Sciatic nerve (tissue), 2 donors: ENCODE data around the gene MATN4. TPM values are rescaled to one million over a fixed set of nuclear protein-coding genes. Genes with fewer than 3 reads are reported as not detected.

Source experiments
- ATAC-seq: fragments of 200-7000 bp; cut with Tn5 transposase; one replicate; pipeline ENCODE4 v1.9.1; 2020; ENCODE audit warnings: mild to moderate bottlenecking, moderate library complexity
- DNase-seq: peaks from one replicate; pipeline ENCODE4 v3.0.0-alpha.2; 2020; ENCODE audit warnings: low spot score
- intact Hi-C: fragments of 100-400 bp; cut with DNase I; formaldehyde crosslinking; loops from one replicate; pipeline ENCODE4 v1.14.2; 2022
- total RNA-seq: library from RNA; stranded (reverse); fragmentation: NEBNext Ultra II Directional; extraction: Animal tissue kit (Norgen Biotek cat#: 25700); gene quantifications from one replicate; pipeline ENCODE4 v1.2.1, GENCODE V29; 2021
- donor health status: DM: no; HTN: no; CAD: no.
- donor health status: DM: no; HTN: no; CAD: no.

Gene MATN4
- total RNA-seq, 1 donor from 2014 or later: 0.22 TPM

DNA sequence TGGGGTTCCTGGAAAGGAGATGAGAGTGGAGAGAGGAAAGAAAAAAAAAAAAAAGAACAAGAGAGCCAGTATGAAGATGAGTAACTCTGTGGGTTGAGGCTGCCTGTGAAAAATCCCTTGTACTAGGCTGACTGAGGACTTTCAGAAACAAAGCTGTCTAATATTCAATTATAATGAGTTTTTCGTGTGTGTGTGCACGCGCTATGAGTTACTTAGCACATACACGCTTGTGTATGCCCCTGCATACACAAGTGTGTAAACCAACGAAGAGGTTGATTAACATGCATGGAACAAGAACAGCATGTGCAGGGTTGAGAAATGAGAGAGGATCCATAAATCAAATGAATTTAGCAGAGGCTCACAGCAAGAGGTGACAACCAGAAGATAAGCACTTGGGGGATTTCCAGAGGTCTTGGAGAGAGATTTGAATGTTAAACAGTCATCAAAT lies 6.3 kb downstream of the MATN4 start:
- intact Hi-C loops: loop anchor here (10.0 kb wide), 1 partner anchor 287 kb away; no protein-coding TSS in a partner anchor
- DNase-seq (no peak), ATAC-seq (no peak)

DNA sequence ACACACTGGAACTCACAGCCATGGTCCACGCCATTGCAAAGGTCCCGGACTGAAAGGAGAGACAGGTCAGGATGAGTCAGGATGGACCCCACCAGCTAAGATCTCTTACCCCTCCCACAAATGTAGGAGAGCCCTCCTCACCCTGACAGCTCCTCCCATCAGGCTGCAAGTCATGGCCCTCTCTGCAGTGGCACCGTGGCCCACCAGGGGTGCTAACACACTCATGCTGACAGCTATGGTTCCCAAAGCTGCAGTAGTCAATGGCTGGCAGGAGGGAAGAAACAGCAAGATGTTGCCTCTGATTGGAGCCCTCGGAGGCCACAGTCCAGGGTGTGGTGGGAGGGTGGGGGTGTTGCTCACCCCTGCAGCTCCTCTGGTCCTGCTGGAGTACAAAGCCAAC lies 7.1 kb downstream of the MATN4 start:
- ATAC-seq (no peak), DNase-seq (no peak)

DNA sequence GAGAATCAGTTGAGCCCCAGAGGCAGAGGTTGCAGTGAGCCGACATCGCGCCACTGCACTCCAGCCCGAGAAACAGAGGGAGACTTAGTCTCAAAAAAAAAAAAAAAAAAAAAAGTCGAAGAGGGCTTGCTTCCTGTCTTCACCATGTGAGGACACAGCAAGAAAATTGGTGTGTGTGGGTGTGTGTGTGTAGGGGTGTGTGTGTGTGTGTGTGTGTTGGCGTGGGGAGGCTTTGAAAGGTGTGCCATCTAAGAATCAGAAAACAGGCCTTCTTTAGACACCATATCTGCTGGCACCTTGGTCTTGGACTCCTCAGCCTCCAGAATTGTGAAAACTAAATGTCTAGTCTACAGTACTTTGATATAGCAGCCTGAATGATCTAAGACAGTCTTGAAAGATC lies 8.3 kb downstream of the MATN4 start:
- no peak for DNase-seq
- intact Hi-C loops: loop anchor here (10.0 kb wide), 1 partner anchor 285 kb away; no protein-coding TSS in a partner anchor
- no peak for ATAC-seq

More for the DNA sequence above, 7.1 kb downstream of the MATN4 start:
- intact Hi-C loops: loop anchor here (10.0 kb wide), 1 partner anchor 286 kb away; no protein-coding TSS in a partner anchor

DNA sequence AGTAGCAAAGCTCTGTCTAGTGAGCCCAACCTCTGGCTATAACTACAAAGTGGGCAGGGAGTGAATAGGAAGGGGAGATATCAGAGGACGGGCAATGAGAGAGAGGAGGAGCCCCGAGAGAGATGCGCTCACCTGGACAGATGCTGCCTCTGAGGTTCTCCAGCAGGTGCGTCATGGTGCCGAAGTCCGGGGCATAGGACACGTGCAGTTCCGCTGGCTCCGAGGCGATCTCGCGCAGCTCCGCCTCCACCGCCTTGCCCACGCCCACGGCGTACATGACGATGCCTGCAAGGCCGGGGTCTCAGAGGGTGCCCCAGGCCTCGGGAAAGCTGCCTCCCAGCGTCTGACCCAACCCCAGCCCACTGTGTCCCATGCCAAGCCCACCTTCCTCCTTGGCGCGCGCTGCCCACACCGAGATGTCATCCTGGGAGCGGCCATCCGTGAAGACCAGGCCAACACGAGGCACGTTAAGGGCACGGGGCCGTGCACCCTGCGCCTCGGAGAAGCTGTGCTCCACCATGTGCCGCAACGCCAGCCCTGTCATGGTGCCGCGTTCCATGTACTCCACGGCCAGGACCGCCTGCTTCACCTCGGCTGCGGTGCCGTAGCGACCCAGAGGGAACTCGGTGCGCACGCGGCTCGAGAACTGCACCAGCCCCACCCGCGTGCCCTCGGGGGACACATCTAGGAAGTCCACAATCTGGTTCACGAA lies 10.2 kb downstream of the MATN4 start:
- DNase-seq (no peak), ATAC-seq (no peak)
- intact Hi-C loops: no loop called here

GRCh38 chr20:45294659-45295058 lies 13.4 kb downstream of the MATN4 start:
- ATAC-seq (no peak), DNase-seq (no peak)
- intact Hi-C loops: no loop called here

GRCh38 chr20:45294003-45294368 lies 14.1 kb downstream of the MATN4 start:
- no peak for ATAC-seq
- intact Hi-C loops: no loop called here
- no peak for DNase-seq

DNA sequence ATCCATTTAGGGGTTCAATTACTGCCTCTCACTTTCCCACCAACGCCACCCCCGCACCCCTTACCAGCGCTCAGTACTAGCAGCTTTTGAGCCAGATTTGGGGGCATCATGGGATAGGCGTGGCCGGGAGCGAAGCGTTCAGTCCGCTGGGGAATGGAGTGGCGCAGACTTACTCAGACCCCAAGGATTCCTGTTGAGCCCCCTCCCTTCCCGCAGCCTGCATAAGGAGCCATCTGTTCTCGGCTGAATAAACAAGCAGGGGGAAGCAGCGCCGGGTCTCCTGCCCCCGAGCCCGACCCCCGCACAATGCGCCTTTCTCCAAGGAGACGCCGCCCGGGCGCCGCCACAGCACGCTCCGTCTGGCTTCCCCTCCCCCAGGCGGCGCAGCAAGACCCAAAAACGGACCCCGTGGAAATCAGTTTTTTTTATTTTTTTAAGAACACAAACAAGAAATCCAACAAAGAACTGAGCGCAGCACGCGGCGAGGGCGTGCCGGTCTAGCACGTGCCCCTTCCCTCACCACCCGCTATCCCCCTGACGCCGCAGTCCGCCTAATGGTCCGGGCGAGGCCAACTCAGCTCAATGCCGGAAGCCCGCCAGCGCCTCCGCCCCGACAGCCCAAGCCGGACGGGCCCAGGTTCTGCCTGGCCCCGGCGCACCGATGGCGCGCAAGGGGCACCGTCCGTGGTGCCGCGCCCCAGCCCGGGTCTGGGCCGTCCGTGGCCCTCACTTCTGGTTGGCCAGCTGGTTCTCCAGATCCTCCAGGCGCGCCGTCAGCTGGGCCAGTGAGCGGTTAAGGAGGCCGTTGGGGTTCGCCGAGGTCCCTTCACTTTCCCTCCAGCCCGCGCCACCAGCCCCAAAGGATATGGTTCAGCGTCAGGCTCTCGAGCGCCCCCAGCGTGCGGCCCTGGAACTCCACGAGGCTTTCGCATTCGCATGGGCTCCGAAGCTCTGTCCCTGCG lies 14.8 kb downstream of the MATN4 start:
- intact Hi-C loops: no loop called here
- ATAC-seq (peak; percentile 69), DNase-seq (peak; percentile 92)

DNA sequence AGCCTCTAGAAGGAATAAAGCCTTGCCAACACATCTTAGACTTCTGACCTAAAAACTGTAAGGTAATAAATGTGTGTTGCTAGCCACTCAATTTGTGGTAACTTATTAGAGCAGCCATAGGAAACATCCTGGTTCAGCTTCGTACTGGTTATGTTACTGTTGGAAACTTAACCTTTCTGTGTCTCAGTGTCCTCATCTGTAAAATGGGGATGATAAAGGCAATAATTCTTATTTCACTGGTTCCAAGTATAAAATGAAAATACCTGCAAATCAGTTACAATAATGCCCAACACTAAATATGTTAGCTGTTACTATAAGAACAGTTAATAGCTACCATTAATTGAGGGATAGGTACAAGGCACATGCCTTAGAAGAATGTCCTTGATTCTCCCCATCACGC lies 15.8 kb downstream of the MATN4 start:
- no peak for ATAC-seq
- DNase-seq: no peak
- intact Hi-C loops: no loop called here

DNA sequence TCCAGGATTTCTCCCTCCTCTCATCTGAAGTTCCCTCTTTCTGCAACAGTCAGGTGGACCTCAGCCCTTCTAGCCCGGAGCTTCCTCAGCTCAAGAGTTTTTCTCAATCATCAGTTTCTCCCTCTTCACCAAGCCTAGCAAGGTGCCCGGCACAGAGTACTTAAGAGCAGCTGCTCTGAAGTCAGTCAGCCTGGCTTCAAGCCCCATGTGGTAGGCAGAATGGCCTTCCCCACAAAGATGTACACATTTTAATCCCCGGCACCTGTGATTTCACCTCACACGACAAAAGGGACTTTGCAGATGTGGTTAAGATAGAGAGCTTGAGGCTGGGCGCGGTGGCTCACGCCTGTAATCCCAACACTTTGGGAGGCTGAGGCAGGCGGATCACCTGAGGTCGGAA lies 16.6 kb downstream of the MATN4 start:
- no peak for DNase-seq
- intact Hi-C loops: no loop called here

DNA sequence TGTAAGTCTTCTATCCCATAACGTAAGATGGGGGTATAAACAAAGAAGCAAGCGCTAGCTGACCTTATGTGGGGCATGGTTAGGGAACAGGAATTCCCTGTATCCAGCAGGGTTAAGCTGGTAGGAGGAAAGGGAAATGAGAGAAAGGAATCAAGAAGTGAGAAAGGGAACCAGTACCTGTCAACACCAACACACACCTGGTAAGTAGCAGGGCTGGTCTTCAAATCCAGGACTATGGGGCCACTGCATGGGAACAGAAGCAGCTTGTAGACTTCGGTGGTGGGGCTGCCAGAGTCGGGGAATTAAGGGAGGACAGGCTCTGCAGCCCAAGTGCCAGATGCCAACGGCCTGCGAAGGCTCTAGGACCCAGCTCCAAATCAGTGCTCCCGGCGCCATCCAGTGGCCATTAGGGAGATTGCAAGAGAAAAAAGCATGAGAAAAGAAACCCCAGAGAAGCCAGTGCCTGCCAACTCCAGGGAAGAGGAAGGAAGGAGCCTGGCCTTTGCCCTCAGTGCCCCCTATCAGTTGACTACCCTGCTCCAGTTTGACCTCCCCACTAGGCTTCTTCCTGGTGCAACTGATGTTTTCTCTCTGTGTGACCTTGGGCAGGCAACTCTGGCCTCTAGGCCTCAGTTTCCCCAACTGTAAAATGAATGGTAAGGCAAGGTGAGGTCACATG lies 17.3 kb downstream of the MATN4 start:
- DNase-seq (peak; percentile 90), ATAC-seq (peak; percentile 82)
- intact Hi-C loops: no loop called here

More for the DNA sequence above, 16.6 kb downstream of the MATN4 start:
- ATAC-seq: no peak

- intact Hi-C loops: no loop called here
- ATAC-seq: peak; percentile 54
- DNase-seq: no peak
Measured at GRCh38 chr20:45289942-45290676, 18.0 kb downstream of the MATN4 start.

DNA sequence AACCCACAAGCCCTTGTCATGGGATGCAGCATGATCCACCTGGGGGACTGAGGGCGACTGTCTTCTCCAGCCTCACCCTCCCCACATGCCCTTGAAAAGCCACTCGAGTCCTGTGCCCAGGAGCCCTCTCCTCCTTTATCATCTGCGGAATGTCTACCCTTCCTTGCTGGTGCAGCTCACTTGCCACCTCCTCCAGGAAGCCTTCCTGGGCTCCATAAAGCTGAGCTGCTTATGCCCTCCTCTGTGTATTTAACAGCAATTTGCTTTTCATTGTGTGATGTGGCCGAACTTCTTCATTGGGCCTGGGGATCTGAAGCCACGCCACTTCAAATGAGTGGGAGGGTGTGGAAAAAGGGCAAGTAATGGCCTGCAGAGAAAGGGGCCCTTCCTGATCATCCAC lies 19.2 kb downstream of the MATN4 start:
- no peak for ATAC-seq
- intact Hi-C loops: no loop called here
- DNase-seq: no peak

DNA sequence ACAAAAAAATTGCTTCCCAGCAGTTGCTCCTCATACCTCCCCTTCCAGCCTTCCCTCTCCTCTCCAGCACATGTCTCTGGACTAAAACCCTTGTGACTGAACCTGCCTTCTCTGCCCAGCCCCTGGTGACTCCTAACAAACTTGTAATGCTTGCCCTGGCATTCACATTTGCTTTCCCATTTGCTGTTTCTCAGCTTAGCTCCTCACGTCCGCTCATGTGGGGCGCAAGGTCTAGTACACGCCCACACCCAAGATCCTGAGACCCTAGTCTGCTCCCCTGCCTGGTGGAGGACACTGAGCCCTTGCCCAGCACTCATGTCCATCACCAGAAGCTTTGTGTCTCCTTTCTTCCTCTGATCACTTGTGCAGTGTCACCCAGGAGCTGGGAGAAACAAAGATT lies 19.7 kb downstream of the MATN4 start:
- intact Hi-C loops: no loop called here
- ATAC-seq (no peak), DNase-seq (no peak)

- ATAC-seq (peak; percentile 28), DNase-seq (no peak)
- intact Hi-C loops: no loop called here
Measured at GRCh38 chr20:45283551-45284057, 24.5 kb downstream of the MATN4 start.

GRCh38 chr20:45282700-45283550 lies 25.2 kb downstream of the MATN4 start:
- ATAC-seq (peak; percentile 17), DNase-seq (no peak)
- intact Hi-C loops: no loop called here

- intact Hi-C loops: no loop called here
- no peak for DNase-seq
- no peak for ATAC-seq
Measured at GRCh38 chr20:45279992-45280391, 28.1 kb downstream of the MATN4 start.

GRCh38 chr20:45275338-45275737 lies 32.8 kb downstream of the MATN4 start:
- intact Hi-C loops: no loop called here
- ATAC-seq (no peak), DNase-seq (no peak)
